ENCODE measurements around the gene G6PC3.

Gene G6PC3

GRCh38 chr17:44097110-44097958, 26.8 kb downstream of the G6PC3 start:
- TF ChIP-seq, protein P1, sequence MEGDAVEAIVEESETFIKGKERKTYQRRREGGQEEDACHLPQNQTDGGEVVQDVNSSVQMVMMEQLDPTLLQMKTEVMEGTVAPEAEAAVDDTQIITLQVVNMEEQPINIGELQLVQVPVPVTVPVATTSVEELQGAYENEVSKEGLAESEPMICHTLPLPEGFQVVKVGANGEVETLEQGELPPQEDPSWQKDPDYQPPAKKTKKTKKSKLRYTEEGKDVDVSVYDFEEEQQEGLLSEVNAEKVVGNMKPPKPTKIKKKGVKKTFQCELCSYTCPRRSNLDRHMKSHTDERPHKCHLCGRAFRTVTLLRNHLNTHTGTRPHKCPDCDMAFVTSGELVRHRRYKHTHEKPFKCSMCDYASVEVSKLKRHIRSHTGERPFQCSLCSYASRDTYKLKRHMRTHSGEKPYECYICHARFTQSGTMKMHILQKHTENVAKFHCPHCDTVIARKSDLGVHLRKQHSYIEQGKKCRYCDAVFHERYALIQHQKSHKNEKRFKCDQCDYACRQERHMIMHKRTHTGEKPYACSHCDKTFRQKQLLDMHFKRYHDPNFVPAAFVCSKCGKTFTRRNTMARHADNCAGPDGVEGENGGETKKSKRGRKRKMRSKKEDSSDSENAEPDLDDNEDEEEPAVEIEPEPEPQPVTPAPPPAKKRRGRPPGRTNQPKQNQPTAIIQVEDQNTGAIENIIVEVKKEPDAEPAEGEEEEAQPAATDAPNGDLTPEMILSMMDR (IDR thresholded peaks at IDR 0.05), result no peak

GRCh38 chr17:44102849-44103622, 32.5 kb downstream of the G6PC3 start:
- TF ChIP-seq, protein P1 (IDR thresholded peaks at IDR 0.05), result no peak

DNA sequence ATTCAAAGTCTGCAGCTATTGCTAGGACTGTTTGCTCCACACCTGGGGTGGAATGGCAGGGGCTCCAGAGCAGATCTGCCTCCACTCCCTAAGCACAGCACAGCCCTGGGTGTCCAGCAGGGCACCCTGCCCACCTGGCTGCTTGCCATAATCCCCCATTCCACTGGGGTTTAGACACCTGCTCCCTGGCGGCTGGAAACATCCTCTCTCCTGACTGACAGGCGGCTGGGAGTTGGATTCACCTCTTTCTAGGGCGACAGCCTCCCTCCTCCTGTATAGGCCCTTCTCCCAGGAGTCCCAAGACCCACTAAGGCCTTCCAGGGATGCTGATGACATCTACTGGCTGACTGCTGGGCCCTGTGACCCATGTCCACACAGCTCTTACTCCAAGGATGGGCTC, 34.9 kb downstream of the G6PC3 start:
- TF ChIP-seq, protein P1 (IDR thresholded peaks at IDR 0.05), result no peak

- TF ChIP-seq, protein P1 (IDR thresholded peaks at IDR 0.05), result no peak
These were observed 35.4 kb downstream of the G6PC3 start for GRCh38 chr17:44105941-44106340.

DNA sequence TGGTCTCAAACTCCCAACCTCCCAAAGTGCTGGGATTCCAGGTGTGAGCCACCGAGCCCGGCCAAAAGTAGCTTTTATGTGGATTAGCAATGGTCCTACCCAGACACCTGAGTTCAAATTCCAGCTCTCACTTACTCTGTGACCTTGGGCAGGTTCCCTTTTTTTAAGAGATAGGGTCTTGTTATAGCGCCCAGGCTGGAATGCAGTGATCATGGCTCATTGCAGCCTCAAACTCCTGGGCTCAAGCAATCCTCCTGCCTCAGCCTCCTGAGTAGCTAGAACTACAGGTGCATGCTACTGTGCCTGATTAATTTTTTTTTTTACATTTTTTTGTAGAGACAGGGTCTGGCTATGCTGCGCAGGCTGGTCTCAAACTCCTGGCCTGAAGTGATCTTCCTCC, 36.3 kb downstream of the G6PC3 start:
- TF ChIP-seq, protein P1 (IDR thresholded peaks at IDR 0.05), result no peak

GRCh38 chr17:44108440-44109311, 38.1 kb downstream of the G6PC3 start:
- TF ChIP-seq, protein P1 (IDR thresholded peaks at IDR 0.05), result no peak

DNA sequence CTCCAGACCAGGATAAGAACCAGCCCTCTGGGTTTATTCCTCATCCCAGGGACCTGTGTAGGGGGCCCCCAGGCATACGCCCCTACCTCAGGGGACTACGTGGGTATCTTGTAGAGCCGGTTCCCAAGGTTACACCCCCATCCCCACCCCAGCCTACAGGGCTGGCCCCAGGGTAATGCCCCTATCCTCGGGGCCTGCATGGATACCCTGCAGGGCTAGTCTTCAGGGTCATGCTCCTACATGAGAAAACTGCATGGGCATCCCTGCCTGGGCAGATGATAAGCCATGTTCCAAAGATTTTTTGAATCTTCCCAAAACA, 38.7 kb downstream of the G6PC3 start:
- TF ChIP-seq, protein P1 (IDR thresholded peaks at IDR 0.05), result no peak

All from LNCAP (cell line).